Caco-2 (cell line): Measurements from ENCODE around the gene CACNA1C. TPM values are rescaled to one million over a fixed set of nuclear protein-coding genes. Genes with fewer than 3 reads are reported as not detected.

Source experiments
- BruUV-seq: library from RNA; stranded (reverse); fragments of 400-500 nt; replicated peaks from 2 replicates; lab custom pipeline; 2021; lab: Mats Ljungman, UMichigan
- CTCF ChIA-PET: fragments of 300-600 bp; sonication (Branson Sonifier 250); formaldehyde crosslinking; loops from one replicate; lab custom pipeline; 2022; ENCODE audit warnings: antibody characterized with exemption; lab: Charles Lee
- POLR2A ChIA-PET: fragments of 300-600 bp; sonication (Branson Sonifier 250); formaldehyde crosslinking; loops from one replicate; lab custom pipeline; 2022; ENCODE audit warnings: antibody characterized with exemption; lab: Charles Lee
- DNase-seq, 2 experiments: peaks; one replicate each; pipeline versions ENCODE4 v3.0.0 to v3.0.0-alpha.2; 2020 to 2022
- H3K27me3 ChIP-seq: replicated peaks from 2 replicates; pipeline ENCODE4 v1.6.0; 2011; ENCODE audit warnings: low read length; ENCODE audit not compliant: control insufficient read depth, insufficient read depth
- H3K36me3 ChIP-seq: 2 replicates; pipeline ENCODE4 v1.5.1; 2011; ENCODE audit warnings: low read length; ENCODE audit not compliant: control insufficient read depth, insufficient read depth
- H3K4me1 ChIP-seq: fragments of 250-450 bp; sonication (Bioruptor Pico); 2 replicates; pipeline ENCODE4 v1.5.1; 2020; ENCODE audit warnings: mild to moderate bottlenecking
- H3K4me3 ChIP-seq: 2 replicates; pipeline ENCODE4 v1.5.1; 2011; ENCODE audit warnings: low read depth, mild to moderate bottlenecking, control low read depth, low read length
- H3K9me3 ChIP-seq: fragments of 250-450 bp; sonication (Bioruptor Pico); 2 replicates; pipeline ENCODE4 v1.5.1; 2020; ENCODE audit warnings: mild to moderate bottlenecking, moderate library complexity
- H3K27ac Mint-ChIP-seq: one replicate; pipeline ENCODE4 v1.8.0; 2022; ENCODE audit warnings: mixed read lengths; ENCODE audit not compliant: unreplicated experiment
- H3K27me3 Mint-ChIP-seq: one replicate; pipeline ENCODE4 v1.8.0; 2022; ENCODE audit warnings: mixed read lengths; ENCODE audit not compliant: insufficient read depth, unreplicated experiment
- H3K36me3 Mint-ChIP-seq: one replicate; pipeline ENCODE4 v1.8.0; 2022; ENCODE audit warnings: mild to moderate bottlenecking, mixed read lengths; ENCODE audit not compliant: insufficient read depth, unreplicated experiment
- H3K4me1 Mint-ChIP-seq: one replicate; pipeline ENCODE4 v1.8.0; 2022; ENCODE audit warnings: low read depth, mixed read lengths; ENCODE audit not compliant: unreplicated experiment
- H3K4me3 Mint-ChIP-seq: one replicate; pipeline ENCODE4 v1.8.0; 2022; ENCODE audit warnings: mild to moderate bottlenecking, moderate library complexity, mixed read lengths; ENCODE audit not compliant: unreplicated experiment
- H3K9me3 Mint-ChIP-seq: one replicate; pipeline ENCODE4 v1.8.0; 2022; ENCODE audit warnings: mixed read lengths; ENCODE audit not compliant: unreplicated experiment
- CTCF ChIP-seq, 2 experiments: fragments of 200-600 bp in 1 of 2; IDR thresholded peaks; 1 replicate in 1 of 2; 2 replicates in 1 of 2; pipeline versions ENCODE4 v1.5.1 to v1.8.0; 2011 to 2022; ENCODE audit warnings: antibody characterized with exemption in 1 of 2, control low read depth in 1 of 2, inconsistent platforms in 1 of 2, low read depth in 1 of 2, low read length in 1 of 2, mild to moderate bottlenecking in 1 of 2, moderate library complexity in 1 of 2; ENCODE audit not compliant: insufficient read depth in 1 of 2, severe bottlenecking in 1 of 2, unreplicated experiment in 1 of 2
- intact Hi-C: fragments of 100-400 bp; cut with micrococcal nuclease; formaldehyde crosslinking; loops from one replicate; pipeline ENCODE4 v1.10.0; 2022; ENCODE audit not compliant: unreplicated experiment
- total RNA-seq: library from RNA; stranded (reverse); gene quantifications from 2 replicates; pipeline ENCODE4 v1.2.3, GENCODE V29; 2022

The CACNA1C gene
- total RNA-seq, 1 experiment from 2014 or later: not detected

DNA sequence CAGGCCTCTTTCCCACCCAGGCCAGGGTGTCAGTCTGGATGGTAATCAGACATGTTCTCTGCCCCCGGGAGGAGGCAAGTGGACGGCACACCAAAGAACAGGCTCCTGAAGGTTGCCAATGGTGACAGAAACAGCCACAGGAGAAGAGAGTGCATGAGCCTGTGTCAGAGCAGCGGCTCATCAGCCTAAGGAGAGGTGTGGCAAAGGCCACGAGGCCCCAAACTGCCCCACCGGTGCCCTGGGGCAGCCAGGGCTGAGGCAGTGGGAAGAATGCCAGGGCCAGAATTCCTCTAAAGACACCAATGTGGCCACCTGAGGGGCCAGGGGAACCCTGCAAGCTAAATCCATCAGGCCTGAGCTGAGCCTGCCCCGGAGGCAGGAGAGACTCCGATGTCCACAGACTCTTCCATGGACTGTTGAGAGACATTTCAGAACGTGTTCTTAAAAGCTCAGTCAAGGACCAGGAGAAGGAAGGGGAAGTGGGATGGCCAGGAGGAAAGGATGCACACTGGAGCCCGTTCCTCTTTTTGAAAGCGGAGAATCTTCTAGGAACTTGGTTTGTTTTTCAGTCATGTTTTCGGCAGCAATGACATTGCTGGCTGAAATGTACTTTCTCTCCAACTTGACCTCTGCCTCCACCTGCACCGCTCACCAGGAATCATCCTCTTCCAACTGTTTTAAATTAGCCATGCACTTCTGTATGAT lies 565.7 kb downstream of the CACNA1C start:
- ChIA-PET POLR2A (no interaction called here), CTCF (no interaction called here)
- Histone ChIP-seq H3K9me3 (no peaks in the 10 kb centered on the region), H3K4me3 (no peak overlapping the region), H3K4me1 (no peaks in the 10 kb centered on the region), H3K36me3 (no peaks in the 10 kb centered on the region), H3K27me3 (peaks cover 9% of the 10 kb centered on the region)
- H3K36me3 Mint-ChIP-seq: no peaks in the 10 kb centered on the region
- no peak overlapping the region for H3K4me3 Mint-ChIP-seq
- no peak overlapping the region for H3K27ac Mint-ChIP-seq
- intact Hi-C loops: no loop called here
- no peak for TF ChIP-seq CTCF (IDR thresholded peaks at IDR 0.05; ENCODE audit: insufficient read depth in 1 of 2, low read depth in 1 of 2, low read length in 1 of 2, severe bottlenecking in 1 of 2, unreplicated experiment in 1 of 2)
- DNase-seq: no peak
- peaks cover 44% of the 10 kb centered on the region for H3K27me3 Mint-ChIP-seq
- no TSS peak for BruUV-seq
- H3K9me3 Mint-ChIP-seq: no peaks in the 10 kb centered on the region
- no peaks in the 10 kb centered on the region for H3K4me1 Mint-ChIP-seq

DNA sequence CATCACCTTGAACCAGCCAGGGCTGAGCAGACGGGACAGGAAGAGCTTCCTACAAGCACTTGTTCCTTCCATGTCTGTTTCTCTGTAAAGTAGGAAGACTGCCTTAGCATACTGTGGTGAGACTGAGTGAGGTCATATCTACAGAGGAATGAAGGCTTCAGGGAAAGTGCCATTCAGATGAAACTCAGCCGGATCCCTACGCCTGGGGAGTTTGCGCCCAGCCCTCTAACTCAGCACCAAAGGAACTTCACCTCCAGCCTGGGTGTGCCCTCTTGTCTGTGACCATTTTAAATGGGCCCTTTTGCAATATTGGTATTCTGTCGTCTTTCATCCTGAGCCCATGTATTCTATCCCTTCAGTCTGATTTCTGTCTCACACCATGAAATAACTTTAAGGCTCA lies 566.3 kb downstream of the CACNA1C start:
- no peaks in the 10 kb centered on the region for H3K9me3 Mint-ChIP-seq
- TF ChIP-seq CTCF (IDR thresholded peaks at IDR 0.05; ENCODE audit: insufficient read depth in 1 of 2, low read depth in 1 of 2, low read length in 1 of 2, severe bottlenecking in 1 of 2, unreplicated experiment in 1 of 2): no peak
- peaks cover 46% of the 10 kb centered on the region for H3K27me3 Mint-ChIP-seq
- POLR2A ChIA-PET: no interaction called here
- H3K27me3 ChIP-seq: peaks cover 9% of the 10 kb centered on the region
- no peaks in the 10 kb centered on the region for H3K36me3 Mint-ChIP-seq
- H3K9me3 ChIP-seq: no peaks in the 10 kb centered on the region
- BruUV-seq: no TSS peak
- no peak overlapping the region for H3K4me3 Mint-ChIP-seq
- H3K36me3 ChIP-seq: no peaks in the 10 kb centered on the region
- CTCF ChIA-PET: no interaction called here
- H3K27ac Mint-ChIP-seq: no peak overlapping the region
- intact Hi-C loops: no loop called here
- no peak overlapping the region for H3K4me3 ChIP-seq
- no peaks in the 10 kb centered on the region for H3K4me1 ChIP-seq
- no peak for DNase-seq
- no peaks in the 10 kb centered on the region for H3K4me1 Mint-ChIP-seq

DNA sequence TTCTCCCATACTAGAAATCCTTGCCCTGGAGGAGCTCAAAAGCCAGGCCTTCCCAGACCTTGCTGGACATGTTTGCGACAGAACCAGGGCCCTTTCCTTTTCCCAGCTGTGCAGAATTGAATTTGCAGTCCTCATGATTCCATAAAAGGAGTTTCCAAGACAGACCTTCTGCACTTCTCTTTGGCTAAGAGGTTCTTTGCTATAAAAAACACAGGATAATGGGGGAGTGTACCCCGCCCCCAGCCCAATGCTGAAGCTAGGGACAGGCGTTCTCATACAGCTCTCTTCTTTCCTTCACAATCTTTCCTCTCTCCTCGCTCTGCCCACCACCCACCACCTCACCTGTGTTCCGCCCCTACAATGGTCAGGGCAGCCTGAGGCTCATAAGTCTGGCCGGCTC lies 569.7 kb downstream of the CACNA1C start:
- no peak for TF ChIP-seq CTCF (IDR thresholded peaks at IDR 0.05; ENCODE audit: insufficient read depth in 1 of 2, low read depth in 1 of 2, low read length in 1 of 2, severe bottlenecking in 1 of 2, unreplicated experiment in 1 of 2)
- no peaks in the 10 kb centered on the region for H3K9me3 ChIP-seq
- H3K36me3 Mint-ChIP-seq: no peaks in the 10 kb centered on the region
- H3K9me3 Mint-ChIP-seq: no peaks in the 10 kb centered on the region
- H3K4me3 Mint-ChIP-seq: no peak overlapping the region
- no TSS peak for BruUV-seq
- H3K27me3 Mint-ChIP-seq: peaks cover 55% of the 10 kb centered on the region
- H3K4me1 ChIP-seq: no peaks in the 10 kb centered on the region
- intact Hi-C loops: no loop called here
- H3K4me1 Mint-ChIP-seq: no peaks in the 10 kb centered on the region
- ChIA-PET POLR2A (no interaction called here), CTCF (no interaction called here)
- peaks cover 9% of the 10 kb centered on the region for H3K27me3 ChIP-seq
- H3K27ac Mint-ChIP-seq: no peak overlapping the region
- no peaks in the 10 kb centered on the region for H3K36me3 ChIP-seq
- no peak overlapping the region for H3K4me3 ChIP-seq
- no peak for DNase-seq
